NT2/D1 (cell line): ENCODE data around the gene AKR1E2.

Experiments used
- DNase-seq: peaks from one replicate; pipeline ENCODE4 v3.0.0-alpha.2; 2011; ENCODE audit warnings: low read depth, low spot score
- H3K27me3 ChIP-seq: 2 replicates; pipeline ENCODE4 v1.6.0; 2011; ENCODE audit warnings: mild to moderate bottlenecking; ENCODE audit not compliant: insufficient read length, insufficient read depth
- H3K36me3 ChIP-seq: 2 replicates; pipeline ENCODE4 v1.6.1; 2011; ENCODE audit warnings: mild to moderate bottlenecking, low read length, mixed read lengths; ENCODE audit not compliant: insufficient read depth, insufficient read length
- H3K4me1 ChIP-seq: 2 replicates; pipeline ENCODE4 v1.5.1; 2011; ENCODE audit not compliant: insufficient read depth, insufficient read length
- H3K4me3 ChIP-seq: 2 replicates; pipeline ENCODE4 v1.5.1; 2011; ENCODE audit warnings: low read depth; ENCODE audit not compliant: insufficient read length
- H3K9ac ChIP-seq: 2 replicates; pipeline ENCODE4 v1.6.0; 2011; ENCODE audit warnings: low read depth; ENCODE audit not compliant: insufficient read length
- H3K9me3 ChIP-seq: 2 replicates; pipeline ENCODE4 v1.5.1; 2011; ENCODE audit warnings: mild to moderate bottlenecking, low read length; ENCODE audit not compliant: insufficient read depth
- SUZ12 ChIP-seq: IDR thresholded peaks from 2 replicates; pipeline ENCODE4 v1.6.1; 2011; ENCODE audit not compliant: insufficient read length, insufficient read depth; ENCODE audit errors: extremely low read depth
- YY1 ChIP-seq: IDR thresholded peaks from 2 replicates; pipeline ENCODE4 v1.6.1; 2011; ENCODE audit not compliant: insufficient read length, insufficient read depth
- ZNF274 ChIP-seq: IDR thresholded peaks from 2 replicates; pipeline ENCODE4 v1.6.1; 2011; ENCODE audit warnings: mild to moderate bottlenecking, low read depth, low read length

Gene AKR1E2

GRCh38 chr10:4816966-4817365, 9.0 kb upstream of the AKR1E2 start:
- no peak overlapping the region for H3K4me3 ChIP-seq
- H3K36me3 ChIP-seq = no peaks in the 10 kb centered on the region
- no peaks in the 10 kb centered on the region for H3K4me1 ChIP-seq
- peaks cover 9% of the 10 kb centered on the region for H3K9me3 ChIP-seq
- H3K27me3 ChIP-seq = no peaks in the 10 kb centered on the region
- no peak for DNase-seq
- H3K9ac ChIP-seq = no peak overlapping the region
- no peak for TF ChIP-seq ZNF274
- TF ChIP-seq YY1 = no peak
- no peak for TF ChIP-seq SUZ12

GRCh38 chr10:4819067-4819466, 6.9 kb upstream of the AKR1E2 start:
- no peak overlapping the region for H3K9ac ChIP-seq
- peaks cover 9% of the 10 kb centered on the region for H3K9me3 ChIP-seq
- no peak overlapping the region for H3K4me3 ChIP-seq
- no peaks in the 10 kb centered on the region for H3K36me3 ChIP-seq
- H3K4me1 ChIP-seq = no peaks in the 10 kb centered on the region
- no peak for DNase-seq
- H3K27me3 ChIP-seq = no peaks in the 10 kb centered on the region
- no peak for TF ChIP-seq SUZ12
- no peak for TF ChIP-seq ZNF274
- no peak for TF ChIP-seq YY1

GRCh38 chr10:4819707-4820106, 6.3 kb upstream of the AKR1E2 start:
- H3K36me3 ChIP-seq = no peaks in the 10 kb centered on the region
- TF ChIP-seq YY1 (no peak), ZNF274 (no peak), SUZ12 (no peak)
- no peak overlapping the region for H3K4me3 ChIP-seq
- H3K9me3 ChIP-seq = peaks cover 9% of the 10 kb centered on the region
- DNase-seq = no peak
- no peaks in the 10 kb centered on the region for H3K4me1 ChIP-seq
- H3K9ac ChIP-seq = no peak overlapping the region
- no peaks in the 10 kb centered on the region for H3K27me3 ChIP-seq

GRCh38 chr10:4820804-4821401, 5.1 kb upstream of the AKR1E2 start:
- TF ChIP-seq ZNF274 = no peak
- no peak for TF ChIP-seq SUZ12
- TF ChIP-seq YY1 = no peak
- no peak overlapping the region for H3K9ac ChIP-seq
- no peaks in the 10 kb centered on the region for H3K36me3 ChIP-seq
- no peaks in the 10 kb centered on the region for H3K4me1 ChIP-seq
- no peak for DNase-seq
- no peaks in the 10 kb centered on the region for H3K27me3 ChIP-seq
- H3K9me3 ChIP-seq = peaks cover 20% of the 10 kb centered on the region
- H3K4me3 ChIP-seq = no peak overlapping the region

GRCh38 chr10:4822208-4822607, 3.8 kb upstream of the AKR1E2 start:
- DNase-seq = no peak
- peaks cover 11% of the 10 kb centered on the region for H3K9me3 ChIP-seq
- no peaks in the 10 kb centered on the region for H3K4me1 ChIP-seq
- no peak overlapping the region for H3K9ac ChIP-seq
- no peaks in the 10 kb centered on the region for H3K36me3 ChIP-seq
- no peaks in the 10 kb centered on the region for H3K27me3 ChIP-seq
- no peak overlapping the region for H3K4me3 ChIP-seq
- TF ChIP-seq YY1 = no peak
- TF ChIP-seq ZNF274 = no peak
- no peak for TF ChIP-seq SUZ12

- DNase-seq = no peak
- no peaks in the 10 kb centered on the region for H3K27me3 ChIP-seq
- TF ChIP-seq SUZ12 = no peak
- TF ChIP-seq ZNF274 = no peak
- TF ChIP-seq YY1 = no peak
- H3K36me3 ChIP-seq = no peaks in the 10 kb centered on the region
- H3K4me3 ChIP-seq = no peak overlapping the region
- H3K9ac ChIP-seq = no peak overlapping the region
- peaks cover 11% of the 10 kb centered on the region for H3K9me3 ChIP-seq
- no peaks in the 10 kb centered on the region for H3K4me1 ChIP-seq
These were observed 1.2 kb upstream of the AKR1E2 start for GRCh38 chr10:4824791-4825310.

GRCh38 chr10:4825456-4825867, 545 bp upstream of the AKR1E2 start:
- no peak for DNase-seq
- Histone ChIP-seq H3K36me3 (peaks cover 4% of the 10 kb centered on the region), H3K9me3 (peaks cover 11% of the 10 kb centered on the region), H3K27me3 (no peaks in the 10 kb centered on the region), H3K4me1 (no peaks in the 10 kb centered on the region), H3K4me3 (no peak overlapping the region), H3K9ac (no peak overlapping the region)
- no peak for TF ChIP-seq YY1
- TF ChIP-seq SUZ12 = no peak
- no peak for TF ChIP-seq ZNF274
